HEK293 (cell line): ENCODE data around the gene ZNF442.
"Not testable (repeated sequence)": the region's sequence is repeated elsewhere in the genome, so short reads cannot be mapped to it uniquely, and the experiment has no call there.

Experiments
- CTCF ChIA-PET: fragments of 350-600 bp; formaldehyde crosslinking; extraction: SDS; loops from one replicate; lab custom pipeline; 2021; ENCODE audit warnings: antibody characterized with exemption; lab: Yijun Ruan, JAX
- POLR2A ChIA-PET: fragments of 300-600 bp; formaldehyde crosslinking; extraction: SDS; loops from one replicate; lab custom pipeline; 2020; ENCODE audit warnings: antibody characterized with exemption, inconsistent platforms; lab: Yijun Ruan, JAX
- H3K27ac ChIP-seq: fragments of 200-500 bp; sonication (Bioruptor generic); 2 replicates; pipeline ENCODE4 v1.5.1; 2014; ENCODE audit warnings: low read depth, low read length, control low read depth, inconsistent platforms; ENCODE audit errors: extremely low read depth
- H3K36me3 ChIP-seq, 2 experiments: fragments of 200-500 bp in 1 of 2; sonication (Bioruptor generic) in 1 of 2; 1 replicate in 1 of 2; 2 replicates in 1 of 2; pipeline ENCODE4 v1.5.1; 2014 to 2017; ENCODE audit warnings: inconsistent platforms in 2 of 2, low read length in 2 of 2; ENCODE audit not compliant: control insufficient read depth in 2 of 2, insufficient read depth in 1 of 2
- H3K4me1 ChIP-seq: fragments of 200-500 bp; sonication (Bioruptor generic); 2 replicates; pipeline ENCODE4 v1.5.1; 2014; ENCODE audit warnings: mild to moderate bottlenecking, low read length, inconsistent platforms; ENCODE audit not compliant: control insufficient read depth, insufficient read depth
- H3K4me3 ChIP-seq: 2 replicates; pipeline ENCODE4 v1.5.1; 2011; ENCODE audit warnings: low read depth, mild to moderate bottlenecking, control low read depth, low read length, moderate library complexity
- H3K9me3 ChIP-seq: fragments of 200-500 bp; sonication (Bioruptor generic); 2 replicates; pipeline ENCODE4 v1.5.1; 2014; ENCODE audit warnings: low read depth, low read length, inconsistent platforms; ENCODE audit not compliant: control insufficient read depth, insufficient read depth
- GLIS1 ChIP-seq: fragments of 450-650 bp; formaldehyde crosslinking; IDR thresholded peaks from 2 replicates; pipeline ENCODE4 v1.5.1; 2016; ENCODE audit warnings: missing biosample characterization, missing genetic modification characterization
- PRDM6 ChIP-seq: fragments of 450-650 bp; formaldehyde crosslinking; IDR thresholded peaks from 2 replicates; pipeline ENCODE4 v1.5.1; 2017; ENCODE audit warnings: missing biosample characterization, missing genetic modification characterization
- SETDB1 ChIP-seq: IDR thresholded peaks from one replicate; pipeline ENCODE4 v1.6.1; 2017; ENCODE audit warnings: mild to moderate bottlenecking, low read length, moderate library complexity, mixed read lengths; ENCODE audit not compliant: insufficient read length
- ZNF114 ChIP-seq: fragments of 450-650 bp; formaldehyde crosslinking; IDR thresholded peaks from 2 replicates; pipeline ENCODE4 v1.5.0; 2017; ENCODE audit warnings: missing biosample characterization, missing genetic modification characterization
- ZNF121 ChIP-seq: fragments of 450-650 bp; formaldehyde crosslinking; IDR thresholded peaks from 2 replicates; pipeline ENCODE4 v1.5.1; 2016; ENCODE audit warnings: missing biosample characterization, missing genetic modification characterization
- ZNF133 ChIP-seq: fragments of 450-650 bp; formaldehyde crosslinking; IDR thresholded peaks from 2 replicates; pipeline ENCODE4 v1.5.1; 2016; ENCODE audit warnings: missing biosample characterization, missing genetic modification characterization
- ZNF223 ChIP-seq: fragments of 450-650 bp; formaldehyde crosslinking; IDR thresholded peaks from 2 replicates; pipeline ENCODE4 v1.5.1; 2016; ENCODE audit warnings: missing biosample characterization, missing genetic modification characterization
- ZNF24 ChIP-seq: fragments of 450-650 bp; formaldehyde crosslinking; IDR thresholded peaks from 2 replicates; pipeline ENCODE4 v1.5.1; 2016; ENCODE audit warnings: missing biosample characterization, missing genetic modification characterization
- ZNF510 ChIP-seq: fragments of 450-650 bp; formaldehyde crosslinking; IDR thresholded peaks from 2 replicates; pipeline ENCODE4 v1.5.1; 2018; ENCODE audit warnings: mild to moderate bottlenecking, missing genetic modification characterization, missing biosample characterization; ENCODE audit not compliant: insufficient replicate concordance
- ZSCAN4 ChIP-seq: fragments of 450-650 bp; formaldehyde crosslinking; IDR thresholded peaks from 2 replicates; pipeline ENCODE4 v1.5.1; 2017; ENCODE audit warnings: missing biosample characterization, missing genetic modification characterization

Gene ZNF442

DNA sequence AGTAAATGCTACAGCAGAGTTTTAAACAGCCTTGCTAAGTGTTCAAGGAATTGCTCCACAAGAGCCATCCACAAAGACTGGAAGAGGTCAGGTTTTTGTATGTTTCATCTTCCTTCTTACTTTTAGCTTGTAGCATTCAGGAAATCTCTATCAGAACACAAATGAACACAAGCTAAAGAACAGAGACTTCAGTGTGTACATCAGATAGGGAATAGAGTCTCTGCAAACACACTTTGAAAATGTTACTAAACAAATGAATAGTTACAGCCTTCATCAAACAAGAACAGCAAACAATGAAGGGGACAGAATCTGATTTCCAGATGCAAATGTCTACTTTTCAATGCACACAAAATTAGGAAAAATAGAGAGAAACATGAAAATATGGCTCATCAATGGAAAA is 39.8 kb downstream of the ZNF442 start (continued):
- TF ChIP-seq ZNF114 (tag by site-specific recombination) (no peak), ZNF223 (no peak), ZNF121 (no peak), ZSCAN4 (no peak), ZNF24 (no peak), ZNF133 (tag by site-specific recombination) (no peak)

- H3K27ac ChIP-seq = no peak overlapping the region
- ChIA-PET CTCF (no interaction called here), POLR2A (no interaction called here)
- TF ChIP-seq ZNF510 (tag by site-specific recombination) = no peak
- TF ChIP-seq SETDB1 = peak; percentile 88
- no peaks in the 10 kb centered on the region for H3K9me3 ChIP-seq
- no peak overlapping the region for H3K4me3 ChIP-seq
- H3K36me3 ChIP-seq = peaks cover 0 to 34% of the 10 kb centered on the region in 2 experiments; a peak in 2 of 3 replicates
- H3K4me1 ChIP-seq = no peaks in the 10 kb centered on the region
These were observed 46.6 kb downstream of the ZNF442 start for GRCh38 chr19:12318782-12319413.

DNA sequence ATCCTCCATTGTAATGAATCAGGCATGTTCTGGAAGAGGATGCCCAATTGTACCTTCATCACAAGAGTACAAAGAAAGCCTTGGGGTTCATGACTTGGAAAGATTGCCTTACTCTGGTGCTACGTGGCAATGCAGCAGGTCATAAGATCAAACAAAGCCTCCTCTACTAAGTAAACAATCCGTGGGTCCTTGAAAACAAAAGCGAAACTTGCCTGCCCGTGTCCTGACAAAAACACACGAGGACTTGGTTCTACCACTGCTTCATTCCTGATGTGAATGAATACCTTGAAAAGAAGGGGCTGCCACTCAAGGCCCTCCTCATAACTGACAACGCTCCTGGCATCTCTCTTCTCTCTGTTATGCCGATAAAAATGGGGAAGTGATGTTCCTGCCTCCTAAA is 50.9 kb downstream of the ZNF442 start:
- Histone ChIP-seq H3K4me1 (no peaks in the 10 kb centered on the region), H3K36me3 (peaks cover 0 to 14% of the 10 kb centered on the region in 2 experiments; a peak in 1 of 3 replicates)

DNA sequence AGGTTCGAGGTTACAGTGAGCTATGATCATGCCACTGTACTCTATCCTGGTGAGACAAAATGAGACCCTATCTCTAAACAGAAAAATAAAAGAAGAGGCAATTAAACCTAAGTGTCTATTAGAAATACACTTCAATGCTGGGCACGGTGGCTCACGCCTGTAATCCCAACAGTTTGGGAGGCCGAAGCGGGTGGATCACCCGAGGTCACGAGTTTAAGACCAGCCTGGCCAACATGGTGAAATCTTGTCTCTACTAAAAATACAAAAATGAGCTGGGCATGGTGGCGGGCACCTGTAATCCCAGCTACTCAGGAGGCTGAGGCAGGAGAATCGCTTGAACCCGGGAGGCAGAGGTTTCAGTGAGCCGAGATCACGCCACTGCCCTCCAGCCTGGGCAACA is 56.6 kb downstream of the ZNF442 start:
- H3K4me1 ChIP-seq, H3K4me3 ChIP-seq, H3K9me3 ChIP-seq, H3K27ac ChIP-seq, CTCF ChIA-PET, H3K36me3 ChIP-seq, POLR2A ChIA-PET: not testable (repeated sequence)

More for the DNA sequence above, 50.9 kb downstream of the ZNF442 start:
- no peaks in the 10 kb centered on the region for H3K9me3 ChIP-seq
- H3K4me3 ChIP-seq = no peak overlapping the region
- ChIA-PET POLR2A (interaction anchor here (0.7 kb wide), 2 partner anchors 19 to 51 kb away, joined by 3 to 4 read pairs; partner anchors contain the start of genes ZNF442 and ZNF563), CTCF (no interaction called here)
- H3K27ac ChIP-seq = no peak overlapping the region
- TF ChIP-seq PRDM6 (tag by site-specific recombination) (no peak), GLIS1 (tag by site-specific recombination) (0 out of 2 replicates have a peak, but pooled peaks have one; percentile 12)
